Lower leg skin (tissue), 3 donors: ENCODE data around the gene MEF2C.

ENCODE experiments used
- POLR2A ChIP-seq, 2 donors: fragments of 450-650 bp; IDR thresholded peaks; one replicate each; pipeline ENCODE4 v1.6.1; 2016 to 2017; ENCODE audit warnings: antibody characterized with exemption in 2 of 2, mild to moderate bottlenecking in 1 of 2, moderate library complexity in 1 of 2
- TF ChIP-seq, protein P1 (sequence below), 3 donors: fragments of 450-650 bp; IDR thresholded peaks; one replicate each; pipeline ENCODE4 v1.5.1; 2016; ENCODE audit warnings: antibody characterized with exemption in 3 of 3, mild to moderate bottlenecking in 3 of 3, moderate library complexity in 2 of 3

DNA sequence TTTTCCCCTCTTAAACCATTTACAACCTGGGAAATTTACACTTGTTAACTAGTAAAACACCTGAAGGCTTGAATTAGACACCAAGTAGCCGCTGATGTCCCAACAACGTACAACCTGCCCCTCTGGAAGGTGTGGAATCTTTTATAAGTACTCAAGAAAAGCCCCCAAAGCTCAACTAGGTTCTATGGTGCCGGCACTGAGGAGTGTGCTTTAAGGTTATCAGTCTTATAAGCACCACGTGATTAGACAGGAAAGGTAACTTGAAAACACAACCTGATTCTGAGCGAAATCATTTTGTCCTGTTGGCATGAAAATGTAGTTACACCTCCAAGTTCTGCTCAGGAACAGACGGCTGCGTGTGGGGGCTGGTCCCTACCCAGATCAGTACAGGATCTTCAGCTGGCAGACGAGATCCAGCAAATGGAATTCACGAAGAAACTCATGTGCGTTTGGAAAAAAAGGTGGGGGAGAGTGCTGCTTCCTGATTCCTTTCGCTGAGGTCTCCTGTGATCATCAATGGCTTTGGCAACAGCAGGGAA, 195.5 kb downstream of the MEF2C start:
- TF ChIP-seq POLR2A (IDR thresholded peaks at IDR 0.05) = no peak
- TF ChIP-seq, protein P1, sequence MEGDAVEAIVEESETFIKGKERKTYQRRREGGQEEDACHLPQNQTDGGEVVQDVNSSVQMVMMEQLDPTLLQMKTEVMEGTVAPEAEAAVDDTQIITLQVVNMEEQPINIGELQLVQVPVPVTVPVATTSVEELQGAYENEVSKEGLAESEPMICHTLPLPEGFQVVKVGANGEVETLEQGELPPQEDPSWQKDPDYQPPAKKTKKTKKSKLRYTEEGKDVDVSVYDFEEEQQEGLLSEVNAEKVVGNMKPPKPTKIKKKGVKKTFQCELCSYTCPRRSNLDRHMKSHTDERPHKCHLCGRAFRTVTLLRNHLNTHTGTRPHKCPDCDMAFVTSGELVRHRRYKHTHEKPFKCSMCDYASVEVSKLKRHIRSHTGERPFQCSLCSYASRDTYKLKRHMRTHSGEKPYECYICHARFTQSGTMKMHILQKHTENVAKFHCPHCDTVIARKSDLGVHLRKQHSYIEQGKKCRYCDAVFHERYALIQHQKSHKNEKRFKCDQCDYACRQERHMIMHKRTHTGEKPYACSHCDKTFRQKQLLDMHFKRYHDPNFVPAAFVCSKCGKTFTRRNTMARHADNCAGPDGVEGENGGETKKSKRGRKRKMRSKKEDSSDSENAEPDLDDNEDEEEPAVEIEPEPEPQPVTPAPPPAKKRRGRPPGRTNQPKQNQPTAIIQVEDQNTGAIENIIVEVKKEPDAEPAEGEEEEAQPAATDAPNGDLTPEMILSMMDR (IDR thresholded peaks at IDR 0.05) = no peak
